Neutrophil (primary cell): ENCODE results near the gene RSBN1L.

ENCODE experiments used
- H3K27ac ChIP-seq: fragments of 200-600 bp; sonication (generic); 2 replicates; pipeline ENCODE4 v1.5.1; 2016; ENCODE audit warnings: mild to moderate bottlenecking, moderate library complexity
- H3K27me3 ChIP-seq: fragments of 200-600 bp; sonication (generic); 2 replicates; pipeline ENCODE4 v1.6.0; 2016; ENCODE audit warnings: mild to moderate bottlenecking
- H3K36me3 ChIP-seq: fragments of 200-600 bp; sonication (generic); 2 replicates; pipeline ENCODE4 v1.5.1; 2017
- H3K4me1 ChIP-seq, 2 experiments: fragments of 200-600 bp in 1 of 2; sonication (generic) in 1 of 2; 1 replicate in 1 of 2; 2 replicates in 1 of 2; pipeline versions ENCODE4 v1.5.1 to v1.6.1; 2013 to 2016; ENCODE audit warnings: low read depth in 1 of 2, low read length in 1 of 2, mild to moderate bottlenecking in 1 of 2, moderate library complexity in 1 of 2; ENCODE audit not compliant: control insufficient read depth in 1 of 2, insufficient read depth in 1 of 2
- H3K4me3 ChIP-seq, 2 experiments: fragments of 200-600 bp in 1 of 2; sonication (generic) in 1 of 2; 1 replicate in 1 of 2; 2 replicates in 1 of 2; pipeline ENCODE4 v1.5.1; 2013 to 2016; ENCODE audit warnings: low read depth in 1 of 2, low read length in 1 of 2, mild to moderate bottlenecking in 1 of 2, moderate library complexity in 1 of 2
- H3K9me3 ChIP-seq: fragments of 200-600 bp; sonication (generic); 2 replicates; pipeline ENCODE4 v1.5.1; 2016
- TF ChIP-seq, protein P1 (sequence below): fragments of 200-600 bp; sonication (generic); IDR thresholded peaks from 2 replicates; pipeline ENCODE4 v1.5.1; 2016; ENCODE audit warnings: antibody characterized with exemption

Gene RSBN1L

DNA sequence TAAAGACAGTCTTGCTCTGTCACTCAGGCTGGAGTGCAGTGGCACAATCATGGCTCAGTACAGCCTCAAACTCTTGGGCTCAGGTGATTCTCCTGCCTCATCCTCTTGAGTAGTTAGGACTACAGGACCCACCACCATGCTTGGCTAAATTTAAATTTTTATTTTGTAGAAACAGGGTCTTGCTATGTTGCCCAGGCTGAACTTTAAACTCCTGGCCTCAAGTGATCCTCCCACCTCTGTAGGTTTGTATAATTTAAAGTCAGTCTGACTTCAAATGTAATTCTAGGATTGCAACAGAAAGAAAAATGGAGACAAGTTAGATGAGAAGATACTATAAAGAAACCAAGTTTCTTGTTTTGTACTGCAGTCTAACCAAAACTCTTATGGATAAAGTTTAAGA, 90.5 kb downstream of the RSBN1L start:
- Histone ChIP-seq H3K36me3 (peaks cover 17% of the 10 kb centered on the region), H3K27ac (no peak overlapping the region), H3K4me1 (peaks cover 10 to 21% of the 10 kb centered on the region in 2 experiments), H3K27me3 (no peaks in the 10 kb centered on the region), H3K9me3 (no peaks in the 10 kb centered on the region), H3K4me3 (no peak overlapping the region)
- TF ChIP-seq, protein P1, sequence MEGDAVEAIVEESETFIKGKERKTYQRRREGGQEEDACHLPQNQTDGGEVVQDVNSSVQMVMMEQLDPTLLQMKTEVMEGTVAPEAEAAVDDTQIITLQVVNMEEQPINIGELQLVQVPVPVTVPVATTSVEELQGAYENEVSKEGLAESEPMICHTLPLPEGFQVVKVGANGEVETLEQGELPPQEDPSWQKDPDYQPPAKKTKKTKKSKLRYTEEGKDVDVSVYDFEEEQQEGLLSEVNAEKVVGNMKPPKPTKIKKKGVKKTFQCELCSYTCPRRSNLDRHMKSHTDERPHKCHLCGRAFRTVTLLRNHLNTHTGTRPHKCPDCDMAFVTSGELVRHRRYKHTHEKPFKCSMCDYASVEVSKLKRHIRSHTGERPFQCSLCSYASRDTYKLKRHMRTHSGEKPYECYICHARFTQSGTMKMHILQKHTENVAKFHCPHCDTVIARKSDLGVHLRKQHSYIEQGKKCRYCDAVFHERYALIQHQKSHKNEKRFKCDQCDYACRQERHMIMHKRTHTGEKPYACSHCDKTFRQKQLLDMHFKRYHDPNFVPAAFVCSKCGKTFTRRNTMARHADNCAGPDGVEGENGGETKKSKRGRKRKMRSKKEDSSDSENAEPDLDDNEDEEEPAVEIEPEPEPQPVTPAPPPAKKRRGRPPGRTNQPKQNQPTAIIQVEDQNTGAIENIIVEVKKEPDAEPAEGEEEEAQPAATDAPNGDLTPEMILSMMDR = no peak

DNA sequence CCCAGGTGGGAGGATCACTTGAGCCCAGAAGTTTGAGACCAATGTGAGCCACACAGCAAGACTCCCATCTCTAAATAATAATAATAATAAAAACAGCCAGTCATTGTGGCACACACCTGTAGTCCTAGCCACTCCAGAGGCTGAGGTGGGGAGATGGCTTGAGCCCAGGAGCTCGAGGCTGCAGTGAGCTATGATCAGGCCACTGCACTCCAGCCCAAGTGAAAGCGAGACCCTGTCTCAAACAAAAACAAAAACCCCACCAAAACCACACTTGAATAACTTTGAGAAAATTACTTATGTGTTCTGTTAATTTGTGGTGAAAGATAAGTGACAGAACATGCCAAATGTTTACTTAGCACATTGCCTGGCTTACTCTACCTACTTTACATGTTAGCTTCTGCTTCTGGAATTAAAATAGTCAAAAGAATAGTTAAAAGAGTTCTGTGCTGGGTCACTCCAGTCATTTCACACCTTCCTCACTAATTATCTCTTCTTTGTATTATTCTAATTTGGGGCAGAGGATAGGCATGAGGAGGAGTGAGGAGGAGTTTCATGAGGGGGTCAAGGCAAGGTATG, 92.2 kb downstream of the RSBN1L start:
- Histone ChIP-seq H3K4me1 (peaks cover 18 to 31% of the 10 kb centered on the region in 2 experiments), H3K27me3 (no peaks in the 10 kb centered on the region), H3K9me3 (no peaks in the 10 kb centered on the region), H3K4me3 (no peak overlapping the region), H3K27ac (no peak overlapping the region), H3K36me3 (peaks cover 5% of the 10 kb centered on the region)
- TF ChIP-seq, protein P1 = no peak

DNA sequence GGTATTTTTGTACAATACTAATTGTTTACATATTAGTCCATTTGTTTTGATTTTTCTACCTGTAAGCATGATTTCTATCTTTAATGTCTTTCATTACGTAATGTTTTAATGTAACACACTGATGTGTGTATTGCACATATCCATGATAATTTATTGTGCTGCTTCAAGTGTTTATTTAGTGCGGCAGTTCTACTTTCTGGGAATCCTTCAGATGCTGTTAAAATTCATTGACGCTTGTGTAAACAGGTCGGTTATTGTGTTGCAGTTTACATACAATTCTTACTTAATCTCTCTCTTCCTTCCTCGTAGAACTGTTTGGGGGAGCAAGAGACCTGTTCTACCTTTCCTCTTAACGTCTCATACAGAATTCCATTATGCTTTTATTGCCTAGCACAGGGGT, 95.1 kb downstream of the RSBN1L start:
- Histone ChIP-seq H3K27ac (peak overlapping the region; percentile 75), H3K36me3 (no peaks in the 10 kb centered on the region), H3K9me3 (no peaks in the 10 kb centered on the region), H3K27me3 (no peaks in the 10 kb centered on the region), H3K4me1 (peaks cover 40 to 45% of the 10 kb centered on the region in 2 experiments), H3K4me3 (no peak overlapping the region)
- TF ChIP-seq, protein P1 = no peak

DNA sequence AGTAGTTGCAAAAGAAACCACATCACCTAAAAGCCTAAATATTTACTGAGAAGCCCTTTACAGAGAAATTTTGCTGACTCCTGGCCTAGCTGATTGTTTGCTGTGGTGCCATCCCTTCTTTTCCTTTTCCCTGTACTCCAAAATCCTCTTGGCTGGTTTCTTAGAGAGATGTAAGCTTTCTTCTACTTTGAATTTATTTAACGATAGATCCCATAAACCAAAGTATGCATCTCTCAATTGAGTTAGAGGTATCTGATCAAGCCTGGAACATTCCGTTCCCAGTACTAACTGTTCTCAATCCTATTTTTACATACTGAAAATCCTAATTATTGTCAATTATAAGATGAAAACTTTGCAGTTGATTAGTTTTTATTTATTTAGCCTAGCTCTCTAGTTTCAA, 95.7 kb downstream of the RSBN1L start:
- Histone ChIP-seq H3K27me3 (no peaks in the 10 kb centered on the region), H3K27ac (peak overlapping the region; percentile 75), H3K9me3 (no peaks in the 10 kb centered on the region), H3K4me1 (peaks cover 46 to 51% of the 10 kb centered on the region in 2 experiments), H3K4me3 (no peak overlapping the region), H3K36me3 (no peaks in the 10 kb centered on the region)
- TF ChIP-seq, protein P1 = no peak

DNA sequence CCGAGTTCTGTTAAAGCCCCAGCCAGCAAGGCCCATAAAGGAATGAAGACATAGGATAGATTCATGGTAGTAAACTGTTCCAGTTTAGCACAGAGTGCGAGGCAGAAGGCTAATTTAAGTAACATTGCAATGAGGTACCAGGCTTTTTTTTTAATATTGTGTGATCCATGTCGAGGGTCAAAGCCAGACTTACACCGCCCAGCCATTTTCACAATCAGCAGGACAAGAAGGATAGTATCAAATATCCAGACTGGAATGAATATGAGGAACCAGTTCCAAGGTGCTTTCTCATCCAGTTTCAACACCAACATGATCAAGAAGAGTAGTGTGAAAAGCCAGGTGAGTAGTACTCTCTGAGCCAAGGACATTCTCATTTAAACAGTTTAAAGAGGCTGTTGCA, 97.7 kb downstream of the RSBN1L start:
- TF ChIP-seq, protein P1 = no peak

More for the DNA sequence above, 97.7 kb downstream of the RSBN1L start:
- H3K27me3 ChIP-seq = no peaks in the 10 kb centered on the region
- peak overlapping the region; percentile 30 for H3K27ac ChIP-seq
- H3K36me3 ChIP-seq = no peaks in the 10 kb centered on the region
- H3K4me1 ChIP-seq = peaks cover 54 to 59% of the 10 kb centered on the region in 2 experiments
- no peak overlapping the region for H3K4me3 ChIP-seq
- H3K9me3 ChIP-seq = no peaks in the 10 kb centered on the region
